Measurements from ENCODE around the gene EXTL2. TPM values are rescaled to one million over a fixed set of nuclear protein-coding genes. Genes with fewer than 3 reads are reported as not detected.
"Not testable (repeated sequence)": the region's sequence is repeated elsewhere in the genome, so short reads cannot be mapped to it uniquely, and the experiment has no call there.

Gene EXTL2
- total and polyA plus RNA-seq, 9 of the 15 experiments (the other 6 are each of a cell fraction or from before 2014, with no cell fraction given) = 8.5 to 40.7 (median 26.0) TPM

GRCh38 chr1:100861379-100861778 is 33.3 kb downstream of the EXTL2 start:
- Histone ChIP-seq H3K9ac (ENCODE audit: insufficient read depth in 1 of 2, low read depth in 2 of 2, low read length in 2 of 2) (no peak overlapping the region), H3K9me1 (ENCODE audit: control insufficient read depth, insufficient read depth, low read length) (no peaks in the 10 kb centered on the region), H3K9me3 (replicated peaks; ENCODE audit: control insufficient read depth, insufficient read depth, low read depth, low read length) (no peaks in the 10 kb centered on the region), H3K79me2 (ENCODE audit: control insufficient read depth, insufficient read depth, low read length) (no peaks in the 10 kb centered on the region), H3K27me3 (ENCODE audit: control insufficient read depth in 2 of 2, insufficient read depth in 2 of 2, low read length in 2 of 2) (no peaks in the 10 kb centered on the region), H3K27ac (ENCODE audit: extremely low read depth, low read depth, low read length) (no peak overlapping the region), H3K4me3 (no peak overlapping the region), H3K4me2 (ENCODE audit: insufficient read depth, low read length) (no peak overlapping the region), H3K4me1 (replicated peaks in 1 of 2; ENCODE audit: control insufficient read depth in 2 of 2, insufficient read depth in 2 of 2, low read length in 2 of 2) (no peaks in the 10 kb centered on the region), H2AFZ (ENCODE audit: low read depth, low read length) (no peak overlapping the region), H3K36me3 (ENCODE audit: control insufficient read depth, insufficient read depth, low read length) (no peaks in the 10 kb centered on the region), H4K20me1 (replicated peaks; ENCODE audit: control insufficient read depth, insufficient read depth, low read length) (no peaks in the 10 kb centered on the region)
- in situ Hi-C loops (cut with MboI) = loop anchor here (10.0 to 25.0 kb wide), 3 partner anchors 107 to 1057 kb away; no protein-coding TSS in a partner anchor
- no peak for FAIRE-seq
- CTCF ChIA-PET (ENCODE audit: low intra/inter-chr PET ratio) = no interaction called here
- BruUV-seq (replicated peaks) = no TSS peak
- intact Hi-C loops (cut with micrococcal nuclease) = no loop called here
- POLR2A ChIA-PET = no interaction called here
- DNase-seq (ENCODE audit: extremely low read depth in 1 of 4, low spot score in 3 of 4) = no peak
- WGBS (ENCODE audit: insufficient coverage, low coverage, missing lambda C conversion rate) = 41% methylated on average over 1 of the region's 1 CpG
- no peak for ATAC-seq
- TF ChIP-seq C11orf30 (IDR thresholded peaks at IDR 0.05; ENCODE audit: low read depth) (peak; percentile 20; the same call in 1 of the 2 replicates), ZNF316 (IDR thresholded peaks at IDR 0.05) (peak; percentile 69), ARNT (IDR thresholded peaks at IDR 0.05) (no peak)

GRCh38 chr1:100860397-100860991 is 34.1 kb downstream of the EXTL2 start:
- Histone ChIP-seq H3K4me3 (no peak overlapping the region), H3K9me1 (ENCODE audit: control insufficient read depth, insufficient read depth, low read length) (no peaks in the 10 kb centered on the region), H3K4me2 (ENCODE audit: insufficient read depth, low read length) (no peak overlapping the region), H3K27me3 (ENCODE audit: control insufficient read depth in 2 of 2, insufficient read depth in 2 of 2, low read length in 2 of 2) (no peaks in the 10 kb centered on the region), H3K79me2 (ENCODE audit: control insufficient read depth, insufficient read depth, low read length) (no peaks in the 10 kb centered on the region), H4K20me1 (replicated peaks; ENCODE audit: control insufficient read depth, insufficient read depth, low read length) (no peaks in the 10 kb centered on the region), H3K9ac (ENCODE audit: insufficient read depth in 1 of 2, low read depth in 2 of 2, low read length in 2 of 2) (no peak overlapping the region), H3K4me1 (replicated peaks in 1 of 2; ENCODE audit: control insufficient read depth in 2 of 2, insufficient read depth in 2 of 2, low read length in 2 of 2) (no peaks in the 10 kb centered on the region), H2AFZ (ENCODE audit: low read depth, low read length) (no peak overlapping the region), H3K36me3 (ENCODE audit: control insufficient read depth, insufficient read depth, low read length) (no peaks in the 10 kb centered on the region), H3K9me3 (replicated peaks; ENCODE audit: control insufficient read depth, insufficient read depth, low read depth, low read length) (no peaks in the 10 kb centered on the region), H3K27ac (ENCODE audit: extremely low read depth, low read depth, low read length) (no peak overlapping the region)
- no peak for ATAC-seq
- in situ Hi-C loops (cut with MboI) = loop anchor here (10.0 to 25.0 kb wide), 3 partner anchors 106 to 1056 kb away; no protein-coding TSS in a partner anchor
- intact Hi-C loops (cut with micrococcal nuclease) = no loop called here
- BruUV-seq (replicated peaks) = no TSS peak
- 4% methylated on average over 3 of the region's 3 CpGs for WGBS (ENCODE audit: insufficient coverage, low coverage, missing lambda C conversion rate)
- DNase-seq (ENCODE audit: extremely low read depth in 1 of 4, low spot score in 3 of 4) = no peak
- peak; percentile 60 for TF ChIP-seq MEIS2 (IDR thresholded peaks at IDR 0.05; ENCODE audit: partially characterized antibody)
- peak; percentile 46; the same call in 1 of the 2 replicates for TF ChIP-seq SOX6 (IDR thresholded peaks at IDR 0.05)
- no peak for TF ChIP-seq U2AF2 (optimal IDR thresholded peaks at IDR 0.05; ENCODE audit: low read depth, low read length)
- TF ChIP-seq PBX2 (CRISPR knock-in tag; IDR thresholded peaks at IDR 0.05; ENCODE audit: low read depth) = no peak
- 0 out of 2 replicates have a peak, but pooled peaks have one; percentile 21 for TF ChIP-seq PBX2 (tag; conservative IDR thresholded peaks at IDR 0.05; ENCODE audit: low read depth)
- FAIRE-seq = no peak
- CTCF ChIA-PET (ENCODE audit: low intra/inter-chr PET ratio) = no interaction called here
- POLR2A ChIA-PET = no interaction called here

- H3K4me1 ChIP-seq (replicated peaks in 1 of 2; ENCODE audit: control insufficient read depth in 2 of 2, insufficient read depth in 2 of 2, low read length in 2 of 2); DNase-seq (ENCODE audit: extremely low read depth in 1 of 4, low spot score in 3 of 4); intact Hi-C loops (cut with micrococcal nuclease); H3K9me3 ChIP-seq (replicated peaks; ENCODE audit: control insufficient read depth, insufficient read depth, low read depth, low read length); H3K36me3 ChIP-seq (ENCODE audit: control insufficient read depth, insufficient read depth, low read length); H3K4me2 ChIP-seq (ENCODE audit: insufficient read depth, low read length); CTCF ChIA-PET (ENCODE audit: low intra/inter-chr PET ratio); FAIRE-seq; BruUV-seq (replicated peaks); H3K9ac ChIP-seq (ENCODE audit: insufficient read depth in 1 of 2, low read depth in 2 of 2, low read length in 2 of 2); H3K9me1 ChIP-seq (ENCODE audit: control insufficient read depth, insufficient read depth, low read length); H3K79me2 ChIP-seq (ENCODE audit: control insufficient read depth, insufficient read depth, low read length); ATAC-seq; H3K27me3 ChIP-seq (ENCODE audit: control insufficient read depth in 2 of 2, insufficient read depth in 2 of 2, low read length in 2 of 2); H4K20me1 ChIP-seq (replicated peaks; ENCODE audit: control insufficient read depth, insufficient read depth, low read length); H2AFZ ChIP-seq (ENCODE audit: low read depth, low read length); H3K27ac ChIP-seq (ENCODE audit: extremely low read depth, low read depth, low read length); H3K4me3 ChIP-seq: not testable (repeated sequence)
- in situ Hi-C loops (cut with MboI) = loop anchor here (25.0 kb wide), 1 partner anchor 368 kb away; no protein-coding TSS in a partner anchor
- POLR2A ChIA-PET = interaction anchor here (0.6 kb wide), 1 partner anchor 40 kb away, joined by 4 read pairs; the partner anchor contains the start of gene EXTL2
Observed at GRCh38 chr1:100855116-100855515, 39.5 kb downstream of the EXTL2 start.
